H1 (cell line): ENCODE results near the gene NOTCH4.

Experiments
- BRCA1 ChIP-seq: IDR thresholded peaks from 2 replicates; pipeline ENCODE4 v1.6.1; 2012; ENCODE audit warnings: low read depth, low read length, improper control_type of control experiment
- CTCF ChIP-seq, 3 experiments: IDR thresholded peaks; 1 replicate in 2 of 3; 2 replicates in 1 of 3; pipeline versions ENCODE4 v1.5.1 to v1.6.1; 2011; ENCODE audit warnings: low read length in 3 of 3, mild to moderate bottlenecking in 3 of 3, inconsistent platforms in 2 of 3, low read depth in 1 of 3, moderate library complexity in 1 of 3; ENCODE audit not compliant: insufficient read depth in 1 of 3; ENCODE audit errors: control extremely low read depth in 1 of 3
- POLR2A ChIP-seq, 2 experiments: IDR thresholded peaks; 1 replicate in 1 of 2; 2 replicates in 1 of 2; pipeline ENCODE4 v1.6.1; 2011; ENCODE audit warnings: low read depth in 2 of 2, low read length in 2 of 2, mild to moderate bottlenecking in 2 of 2; ENCODE audit errors: control extremely low read depth in 1 of 2
- POLR2AphosphoS5 ChIP-seq: IDR thresholded peaks from 2 replicates; pipeline ENCODE4 v1.6.1; 2011; ENCODE audit warnings: low read depth, low read length
- TAF1 ChIP-seq: IDR thresholded peaks from 2 replicates; pipeline ENCODE4 v1.6.1; 2011; ENCODE audit warnings: mild to moderate bottlenecking, low read depth, low read length
- YY1 ChIP-seq: IDR thresholded peaks from 2 replicates; pipeline ENCODE4 v1.6.1; 2011; ENCODE audit warnings: low read depth, mild to moderate bottlenecking, low read length

DNA sequence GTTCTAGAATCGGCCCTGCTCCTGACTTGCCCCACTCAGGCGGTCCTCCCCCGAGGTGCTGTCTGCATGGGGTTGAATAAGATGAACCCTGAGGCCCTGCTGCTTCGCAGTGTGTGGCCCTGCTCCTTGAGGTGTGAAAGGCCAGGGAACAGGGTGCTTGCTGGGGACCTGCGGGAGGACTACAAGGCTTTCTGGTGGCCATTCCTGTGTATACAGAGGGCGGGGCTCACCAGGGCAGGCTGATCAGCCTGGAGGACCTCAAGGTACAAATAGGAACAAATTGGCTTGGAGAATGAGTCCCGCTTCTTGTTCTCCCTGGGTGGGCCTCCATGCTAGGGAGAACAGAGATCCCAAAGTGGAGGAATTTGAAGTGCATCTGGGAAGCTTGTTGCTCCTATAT lies 5.7 kb downstream of the NOTCH4 start:
- TF ChIP-seq POLR2A (IDR thresholded peaks at IDR 0.05; ENCODE audit: control extremely low read depth in 1 of 2, low read depth in 2 of 2, low read length in 2 of 2) (no peak), TAF1 (no peak), POLR2AphosphoS5 (no peak), CTCF (IDR thresholded peaks at IDR 0.05; ENCODE audit: control extremely low read depth in 1 of 3, insufficient read depth in 1 of 3, low read depth in 1 of 3, low read length in 3 of 3) (no peak), YY1 (no peak), BRCA1 (no peak)
